COLO829 (cell line): Measurements from ENCODE around the gene ARHGAP30.

Source experiments
- DNase-seq: peaks from one replicate; pipeline ENCODE4 v3.0.0; 2012; ENCODE audit warnings: low spot score

The ARHGAP30 gene

GRCh38 chr1:161013488-161014230 is 56.0 kb downstream of the ARHGAP30 start:
- DNase-seq = no peak

GRCh38 chr1:161013131-161013487 is 56.6 kb downstream of the ARHGAP30 start:
- no peak for DNase-seq

GRCh38 chr1:161012420-161012819 is 57.3 kb downstream of the ARHGAP30 start:
- no peak for DNase-seq

DNA sequence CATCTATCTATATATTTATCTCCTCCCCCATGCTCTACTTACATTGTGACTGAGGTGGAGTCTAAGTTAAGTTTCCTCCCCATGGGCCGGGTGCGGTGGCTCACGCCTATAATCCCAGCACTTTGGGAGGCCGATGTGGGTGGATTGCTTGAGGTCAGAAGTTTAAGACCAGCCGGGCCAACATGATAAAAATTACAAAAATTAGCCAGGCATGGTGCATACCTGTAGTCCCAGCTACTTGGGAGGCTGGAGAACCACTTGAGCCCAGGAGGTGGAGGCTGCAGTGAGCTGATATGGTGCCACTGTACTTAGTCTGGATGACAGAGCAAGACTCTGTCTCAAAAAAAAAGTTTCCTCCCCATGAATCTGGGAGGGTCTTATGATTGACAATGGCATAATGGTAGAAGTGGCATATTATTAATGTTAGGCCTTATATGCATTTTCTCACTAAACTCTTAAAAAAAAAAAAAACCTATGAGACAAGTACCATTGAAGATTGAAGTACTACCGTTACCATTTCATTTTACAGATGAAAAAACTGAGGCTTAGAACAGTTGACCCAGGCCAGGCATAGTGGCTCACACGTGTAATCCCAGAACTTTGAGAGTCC is 60.0 kb downstream of the ARHGAP30 start:
- DNase-seq = no peak

DNA sequence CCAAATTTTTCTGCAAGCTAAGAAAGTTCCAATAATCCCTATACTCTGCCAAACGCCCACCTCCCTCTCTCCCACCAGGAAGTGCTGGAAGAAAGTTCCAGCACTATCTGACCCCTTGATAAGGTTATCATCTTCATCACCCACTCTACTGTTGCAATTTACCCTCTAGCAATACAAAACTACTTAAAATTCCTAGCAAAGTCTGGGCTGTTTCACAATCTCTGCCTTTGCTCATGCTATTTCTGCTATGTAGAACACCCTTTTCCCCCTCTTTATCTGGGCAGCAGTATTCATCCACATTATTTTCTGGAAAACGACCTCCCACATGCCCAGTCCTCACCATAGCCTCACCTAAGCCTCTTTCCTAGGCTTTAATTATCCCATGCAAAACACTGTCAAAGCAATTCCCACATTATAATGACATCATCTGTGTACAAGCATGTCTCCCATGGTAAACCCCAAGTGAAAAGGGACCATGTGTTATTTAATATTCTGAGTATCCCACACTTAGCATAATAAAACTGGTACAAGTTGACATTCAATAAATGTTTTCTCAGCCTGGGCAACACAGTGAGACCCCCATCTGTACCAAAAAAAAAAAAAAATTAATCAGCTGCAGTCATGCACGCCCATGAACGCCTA is 60.7 kb downstream of the ARHGAP30 start:
- DNase-seq = peak; percentile 30

GRCh38 chr1:161007369-161007768 is 62.3 kb downstream of the ARHGAP30 start:
- no peak for DNase-seq

DNA sequence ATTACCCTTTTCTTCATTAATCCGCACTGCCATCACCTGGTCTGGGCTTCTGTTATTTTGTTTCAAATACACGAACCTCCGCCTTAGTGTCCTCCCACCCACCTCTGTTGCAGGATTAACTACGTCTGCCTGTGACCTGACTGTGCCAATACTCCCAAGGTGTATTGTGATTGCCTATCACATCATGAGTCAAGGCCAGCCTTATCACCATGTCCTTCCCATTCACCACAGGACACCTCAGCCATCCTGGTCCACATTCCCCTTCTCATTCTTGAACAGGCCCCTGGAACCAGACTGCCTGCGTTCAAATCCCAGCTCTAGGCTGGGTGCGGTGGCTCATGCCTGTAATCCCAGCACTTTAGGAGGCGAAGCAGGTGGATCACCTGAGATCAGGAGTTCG is 63.1 kb downstream of the ARHGAP30 start:
- DNase-seq = no peak

GRCh38 chr1:161001525-161001924 is 68.2 kb downstream of the ARHGAP30 start:
- DNase-seq = no peak

DNA sequence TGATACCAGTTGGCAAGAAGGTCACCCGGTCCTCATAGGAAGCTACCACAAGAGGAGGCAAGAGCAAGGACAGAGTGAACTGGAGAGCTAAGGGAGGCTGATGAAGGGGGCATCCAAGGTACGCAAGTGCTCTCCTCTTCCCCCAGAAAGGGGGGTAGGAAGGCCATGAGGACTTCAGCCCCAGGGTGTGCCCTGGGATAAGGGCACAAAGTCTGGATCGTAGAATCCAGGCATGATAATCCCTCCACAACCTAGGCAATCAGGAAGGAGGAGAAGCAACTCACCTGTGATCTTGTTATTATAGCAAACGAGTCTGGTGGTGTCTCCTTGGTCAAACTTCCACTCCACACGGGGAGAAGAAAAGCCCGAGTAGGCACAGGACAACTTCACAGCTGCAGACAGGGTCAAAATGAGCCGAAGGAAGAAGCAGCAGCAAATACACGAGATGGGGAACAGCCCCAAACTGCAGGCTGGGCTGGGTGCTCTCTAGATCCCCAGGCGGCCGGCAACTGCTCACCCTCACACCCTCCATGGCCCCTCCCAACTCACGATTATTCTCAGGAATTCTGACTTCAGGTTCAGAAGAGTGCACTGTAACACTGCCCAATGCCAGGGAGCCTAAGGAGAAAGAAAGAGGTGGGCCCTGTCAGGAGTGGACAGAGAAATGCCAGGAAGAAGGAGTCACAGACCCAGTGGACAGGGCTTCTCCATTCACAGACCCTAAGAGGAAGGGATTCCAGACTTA is 68.8 kb downstream of the ARHGAP30 start:
- DNase-seq = no peak

DNA sequence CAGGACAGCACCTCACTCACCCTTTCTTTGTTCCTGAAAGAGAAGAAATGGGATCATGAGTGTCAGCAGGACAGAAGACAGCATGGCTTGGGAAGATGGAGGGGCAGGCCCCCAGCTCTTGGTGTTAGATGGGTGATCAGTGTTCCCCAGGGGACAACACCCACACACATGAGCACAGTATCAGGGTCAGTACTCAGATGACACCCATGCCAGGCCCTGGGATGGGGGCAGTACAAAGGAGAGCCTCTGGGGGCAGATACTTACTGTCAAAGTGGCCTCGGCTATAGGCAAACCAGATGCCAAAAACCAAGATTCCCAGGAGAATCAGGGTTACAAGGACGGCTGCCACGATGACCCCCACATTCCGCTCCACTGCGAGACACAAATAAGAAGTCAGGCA is 70.3 kb downstream of the ARHGAP30 start:
- no peak for DNase-seq

DNA sequence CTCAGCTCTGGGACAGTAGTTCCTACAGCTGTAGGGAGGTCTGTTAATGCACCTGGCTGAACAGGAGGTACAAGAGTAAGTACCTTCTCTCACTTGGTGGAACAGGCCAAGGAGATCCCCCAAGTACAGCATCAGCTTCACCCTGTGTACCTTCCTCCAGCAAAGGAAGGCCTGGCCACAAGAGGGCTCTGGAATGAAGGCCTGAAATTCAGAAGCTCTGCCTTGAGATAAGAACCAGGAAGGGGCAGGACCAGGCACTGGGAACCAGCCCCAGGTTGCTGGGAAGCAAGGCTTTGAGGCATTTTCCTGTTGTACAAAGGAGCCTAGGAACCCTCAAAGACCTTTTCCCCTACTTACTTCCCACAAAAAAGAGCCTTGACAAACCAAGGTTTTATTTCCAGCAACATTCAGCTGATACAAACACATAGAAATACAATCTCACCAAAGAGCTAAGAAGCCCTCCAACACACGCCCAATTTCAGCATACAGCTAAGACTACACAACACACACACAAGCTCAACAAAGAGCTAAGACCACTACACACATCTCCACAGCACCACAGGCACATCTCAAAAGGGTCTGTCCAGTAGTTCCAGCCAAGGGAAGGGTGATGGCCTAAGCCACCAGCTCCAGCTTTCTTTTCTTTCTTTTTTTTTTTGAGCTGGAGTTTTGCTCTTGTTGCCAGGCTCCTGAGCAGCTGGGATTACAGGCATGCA is 72.2 kb downstream of the ARHGAP30 start:
- DNase-seq = peak; percentile 85
